ENCODE data around the gene YWHAQ.

The YWHAQ gene
- total RNA-seq, result 162 to 315 (median 271) reads per million in 17 experiments

DNA sequence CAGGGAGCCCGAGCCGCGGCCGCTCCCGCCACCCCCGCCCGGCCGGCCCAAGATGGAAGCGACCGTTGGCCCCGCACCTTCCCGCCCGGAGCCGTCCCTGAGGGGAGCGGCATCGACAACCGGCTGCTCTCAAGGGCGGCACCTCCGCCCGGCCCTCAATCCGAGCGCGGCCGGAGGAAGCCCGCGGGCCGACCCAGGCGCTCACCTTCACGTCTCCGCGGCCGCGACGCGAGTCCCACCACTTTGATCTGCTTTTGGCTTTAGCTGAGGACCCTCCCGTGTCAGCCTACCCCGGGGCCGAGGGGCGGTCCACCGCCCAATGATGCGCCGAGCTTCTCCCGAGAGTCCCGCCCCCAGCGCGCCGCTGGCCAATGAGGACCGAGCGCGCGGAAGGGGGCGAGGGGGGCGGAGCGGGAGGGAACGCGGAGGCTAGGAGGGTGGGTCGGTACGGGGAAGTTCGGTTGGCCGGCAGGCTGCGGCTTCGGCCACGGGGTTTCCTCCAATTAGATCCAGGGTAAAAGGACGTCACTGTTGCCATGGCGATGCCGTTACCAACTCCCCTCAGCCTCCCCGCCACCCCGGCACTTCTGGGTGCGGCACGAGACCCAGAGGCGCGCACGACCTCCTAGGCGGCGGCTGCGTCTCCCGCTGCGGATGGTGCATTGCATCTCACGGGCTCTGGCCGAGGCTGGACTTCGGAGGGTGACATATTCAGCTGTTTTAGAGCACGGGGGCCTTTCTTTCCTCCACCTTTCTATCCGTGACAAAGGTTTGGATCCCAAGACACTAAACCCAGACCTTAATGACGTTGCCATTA, at the start of gene YWHAQ:
Gene YWHAQ (minus strand): TSS at position 262 of the 817 bp plus-strand sequence. CDS start 545 bp downstream, outside the sequence.
- peak; percentile 99 to 100 (median 99) for DNase-seq

GRCh38 chr2:9680082-9680481, 49.3 kb upstream of the YWHAQ start:
- DNase-seq, result no peak

GRCh38 chr2:9679218-9679617, 48.4 kb upstream of the YWHAQ start:
- DNase-seq, result no peak

DNA sequence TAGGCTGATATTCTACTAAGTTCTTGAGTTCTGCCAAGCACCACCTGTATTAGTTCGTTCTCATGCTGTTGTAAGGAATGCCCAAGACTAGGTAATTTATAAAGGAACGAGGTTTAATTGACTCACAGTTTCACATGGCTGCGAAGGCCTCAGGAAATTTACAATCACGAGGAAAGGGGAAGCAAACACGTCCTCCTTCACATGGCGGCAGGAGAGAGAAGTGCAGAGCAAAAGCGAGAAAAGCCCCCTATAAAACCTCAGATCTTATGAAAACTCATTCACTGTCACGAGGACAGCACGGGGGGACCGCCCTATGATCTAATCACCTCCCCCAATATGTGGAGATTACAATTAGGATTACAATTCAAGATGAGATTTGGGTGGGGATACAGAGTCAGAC, 47.7 kb upstream of the YWHAQ start:
- DNase-seq, result peak in 3 of 4 experiments; percentile 36 to 47 (median 41)

DNA sequence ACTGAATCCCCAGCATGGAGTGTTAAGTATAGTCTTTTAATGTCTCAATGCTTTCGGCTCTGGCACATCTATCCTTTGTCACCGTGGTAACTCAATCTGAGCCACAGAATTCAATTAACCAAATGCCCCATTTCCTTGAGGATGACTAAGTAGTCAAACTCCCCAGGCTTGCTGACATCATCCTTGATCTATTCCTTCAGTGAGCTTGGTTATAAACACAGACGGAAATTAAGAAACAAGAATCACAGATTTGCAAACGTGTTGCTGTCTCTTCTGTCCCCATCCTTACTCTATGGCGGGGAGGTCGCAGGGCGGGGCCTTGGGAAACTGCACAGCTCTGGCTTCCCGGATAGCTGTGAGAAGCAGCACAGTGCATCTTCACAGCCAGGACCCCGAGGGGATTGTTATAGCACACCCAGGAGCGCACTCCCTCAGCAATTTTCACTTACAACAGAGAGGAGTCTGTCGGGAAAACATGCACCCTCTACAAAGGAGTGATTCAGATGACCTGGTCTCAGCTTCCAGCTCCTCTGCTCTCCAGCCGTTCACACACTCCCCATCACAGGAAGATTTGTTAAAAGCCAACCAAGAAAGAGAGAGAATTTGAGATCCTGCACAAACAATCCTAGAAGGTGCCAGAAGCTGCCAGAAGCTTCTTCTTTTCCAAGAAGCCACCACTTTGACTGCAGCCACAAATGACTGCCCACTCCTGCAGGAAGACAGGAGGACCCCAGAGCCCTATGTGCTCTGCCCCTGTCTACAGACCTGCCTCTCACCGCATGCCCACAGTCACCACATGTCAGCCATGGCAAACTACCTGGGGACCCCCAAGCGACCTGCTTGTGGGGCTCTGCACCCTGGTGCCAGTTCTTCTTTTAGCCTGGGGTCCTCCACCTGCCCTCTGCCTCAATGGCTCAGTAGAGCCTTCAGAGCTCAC, 44.9 kb upstream of the YWHAQ start:
- DNase-seq, result peak in 1 of 4 experiments; percentile 6

DNA sequence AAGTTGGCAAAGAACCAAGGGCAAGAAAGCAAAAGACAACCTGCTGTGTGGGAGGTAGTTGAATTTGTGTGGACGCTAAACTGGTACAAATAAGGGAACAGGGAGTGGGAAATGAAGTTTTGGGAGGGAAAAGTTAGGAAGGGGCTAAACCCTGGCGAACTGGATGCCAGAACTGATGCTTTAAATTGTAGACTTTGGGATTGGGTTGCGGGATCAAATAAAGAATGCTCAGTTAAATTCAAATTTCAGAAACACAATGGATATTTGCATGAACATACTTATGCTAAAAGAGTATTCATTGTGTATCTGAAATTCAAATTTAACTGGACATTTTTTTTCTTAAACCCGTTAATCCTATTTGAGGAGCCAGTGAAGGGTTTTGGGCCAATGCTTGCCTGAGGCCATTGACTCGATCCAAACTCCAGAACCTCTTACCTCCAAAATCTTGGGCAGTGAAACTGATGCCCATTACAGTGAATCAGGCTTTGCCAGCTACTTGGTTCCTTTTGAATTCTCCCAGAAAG, 44.2 kb upstream of the YWHAQ start:
- DNase-seq, result no peak

DNA sequence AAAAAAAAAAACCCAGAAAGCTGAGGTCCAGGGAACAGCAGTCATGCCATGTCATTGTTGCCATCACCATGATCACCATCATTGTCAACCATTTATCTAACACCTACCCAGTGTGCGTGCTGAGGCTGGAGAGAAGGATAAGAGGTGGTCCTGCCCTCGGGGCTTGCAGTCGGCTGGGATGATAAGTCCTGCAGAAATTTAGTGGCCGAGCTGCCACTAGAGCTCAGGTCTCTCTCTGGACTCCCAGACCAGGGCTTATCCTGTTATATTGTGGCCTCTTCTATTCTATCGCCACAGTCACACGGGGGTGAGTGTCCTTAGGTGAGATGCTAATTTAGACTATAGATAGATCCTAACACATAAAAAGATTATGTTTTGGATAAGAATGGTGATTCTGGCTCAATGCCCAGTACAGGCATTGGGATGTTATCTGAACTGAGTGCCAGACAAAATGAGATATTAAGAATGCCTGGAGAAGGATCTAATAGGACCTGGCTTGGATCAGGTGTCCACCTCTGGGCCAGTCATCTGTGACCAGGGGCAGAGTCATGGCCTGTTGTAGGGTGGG, 43.2 kb upstream of the YWHAQ start:
- DNase-seq, result no peak

DNA sequence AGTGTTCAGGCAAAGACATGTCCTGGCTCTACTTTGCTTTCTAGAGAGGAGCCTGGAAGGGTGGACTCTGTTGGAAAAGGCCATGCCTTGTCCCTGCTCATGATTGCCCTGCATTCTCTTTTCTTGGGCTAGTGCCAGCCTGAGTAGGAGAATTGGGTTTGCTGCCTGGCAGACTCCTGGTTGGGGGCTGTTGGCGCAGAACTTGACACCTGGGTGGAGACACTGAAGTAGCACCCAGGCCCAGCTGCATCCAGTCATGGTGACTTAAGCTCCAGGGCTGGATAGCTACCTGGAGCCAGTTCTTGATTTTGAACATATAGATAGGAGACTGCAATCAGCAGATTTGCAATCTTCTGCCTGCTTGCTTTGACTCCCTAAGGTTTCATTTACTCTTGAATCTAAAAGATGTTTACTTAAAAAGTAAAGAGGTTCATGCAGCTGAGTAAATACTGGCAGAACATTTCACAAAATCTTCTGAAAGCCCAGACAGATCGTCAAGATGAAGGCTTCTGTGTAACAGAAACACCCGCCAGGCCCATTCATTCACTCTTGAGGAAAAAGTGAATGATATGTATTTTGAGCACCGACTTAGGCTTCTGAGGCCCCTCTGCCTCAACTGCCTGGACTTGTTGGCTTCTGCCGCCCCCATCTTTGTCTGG, 38.0 kb upstream of the YWHAQ start:
- DNase-seq, result no peak

DNA sequence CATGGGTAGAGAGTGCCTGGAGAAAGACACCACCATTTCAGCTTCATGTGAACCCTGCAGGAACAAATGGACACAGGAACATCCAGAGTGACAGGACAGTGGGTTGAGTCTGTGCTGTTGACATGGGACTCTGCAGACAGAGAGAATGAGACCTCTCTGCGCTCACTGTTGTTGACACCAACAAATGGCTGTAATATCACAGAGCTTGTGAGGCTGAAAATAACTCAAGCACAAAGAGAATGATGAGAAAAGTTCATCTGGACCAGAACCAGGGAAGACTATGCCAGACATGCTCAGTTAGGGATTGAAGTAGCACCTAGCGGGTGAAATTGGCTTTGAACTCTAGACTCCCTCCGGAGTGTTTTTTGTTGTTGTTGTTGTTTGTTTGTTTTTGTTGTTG, 37.0 kb upstream of the YWHAQ start:
- no peak for DNase-seq

GRCh38 chr2:9666306-9666705, 35.5 kb upstream of the YWHAQ start:
- DNase-seq, result no peak

- DNase-seq, result no peak
Observed at GRCh38 chr2:9665898-9666297, 35.1 kb upstream of the YWHAQ start.

DNA sequence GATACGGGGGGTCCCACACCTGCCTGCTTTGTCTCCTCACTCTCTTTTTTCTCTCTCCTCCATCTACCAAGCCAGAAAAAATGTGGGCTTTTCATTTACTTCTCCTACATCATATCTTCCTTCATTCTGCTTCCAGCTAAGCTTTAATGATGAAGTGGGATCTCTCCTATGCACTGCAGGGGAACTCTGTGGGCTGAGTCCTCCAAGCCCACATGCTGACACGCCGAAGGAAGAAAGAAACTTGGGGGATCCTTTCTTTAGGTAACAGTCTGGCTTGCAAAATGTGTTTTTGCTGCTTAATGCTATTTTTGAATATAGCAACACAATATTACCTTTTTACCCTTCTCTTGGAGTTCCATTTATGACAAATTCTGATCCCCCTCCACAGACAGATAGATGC, 33.6 kb upstream of the YWHAQ start:
- no peak for DNase-seq

DNA sequence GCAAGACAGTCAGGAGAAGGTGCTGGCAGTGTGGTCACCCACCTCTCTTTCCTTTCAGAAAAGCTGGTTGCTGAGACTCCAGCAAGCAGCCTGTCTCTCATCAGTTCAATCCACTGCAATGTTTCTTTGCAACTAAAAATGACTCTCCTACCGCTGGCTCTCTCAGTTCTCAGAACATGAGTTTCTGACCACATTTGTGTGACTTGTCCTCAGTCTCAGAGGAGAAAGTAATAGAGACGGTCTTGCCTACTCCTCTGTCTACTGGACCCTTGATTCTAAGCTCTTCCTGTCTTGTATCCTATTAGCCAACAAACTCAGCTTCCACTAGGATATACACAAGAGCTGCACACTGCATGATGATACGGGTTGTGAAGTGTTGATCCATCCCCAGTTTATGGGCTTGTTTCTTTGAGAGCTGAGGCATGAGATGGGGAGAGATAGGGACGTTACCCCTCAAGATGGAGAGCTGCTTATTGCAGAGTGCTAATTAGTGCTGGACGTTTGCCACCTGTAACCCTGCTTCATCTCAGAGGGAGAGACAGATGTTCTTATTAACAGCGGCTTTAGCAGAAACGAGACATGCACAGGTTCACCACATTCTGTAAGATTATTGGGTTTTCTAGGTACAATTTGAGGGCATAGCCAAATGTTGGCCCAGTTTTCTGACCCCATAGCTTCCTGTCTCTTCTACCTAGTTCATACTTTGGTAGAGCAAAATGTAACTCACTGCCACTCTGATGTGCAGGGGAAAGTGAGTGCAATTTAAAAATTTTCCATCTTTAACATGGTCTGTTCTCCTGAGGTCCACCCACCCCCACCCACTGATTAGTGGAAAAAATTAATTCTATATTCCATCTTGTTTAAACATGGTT, 32.4 kb upstream of the YWHAQ start:
- DNase-seq, result no peak

- DNase-seq, result no peak
Observed at GRCh38 chr2:9661261-9661660, 30.5 kb upstream of the YWHAQ start.

DNA sequence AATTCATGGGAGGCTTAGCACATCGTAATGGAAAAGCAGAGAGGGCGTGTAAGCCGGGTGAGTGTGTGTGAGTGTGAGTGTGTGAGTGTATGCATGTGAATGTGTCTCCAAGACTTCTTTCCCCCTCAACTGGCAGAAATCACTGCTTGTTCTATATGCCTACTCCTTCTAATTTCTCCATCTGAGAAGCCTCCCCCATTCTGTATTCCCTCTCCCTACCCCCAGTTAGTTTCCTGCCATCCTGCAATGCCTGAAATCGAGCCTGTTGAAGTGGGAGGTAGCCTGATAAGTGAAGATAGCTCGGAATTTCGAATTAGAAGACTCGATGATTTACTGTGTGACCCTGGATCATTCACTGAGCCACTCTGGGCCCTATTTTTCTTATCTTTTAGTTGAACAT, 30.0 kb upstream of the YWHAQ start:
- DNase-seq, result no peak

- no peak for DNase-seq
Observed at GRCh38 chr2:9660154-9660553, 29.4 kb upstream of the YWHAQ start.

DNA sequence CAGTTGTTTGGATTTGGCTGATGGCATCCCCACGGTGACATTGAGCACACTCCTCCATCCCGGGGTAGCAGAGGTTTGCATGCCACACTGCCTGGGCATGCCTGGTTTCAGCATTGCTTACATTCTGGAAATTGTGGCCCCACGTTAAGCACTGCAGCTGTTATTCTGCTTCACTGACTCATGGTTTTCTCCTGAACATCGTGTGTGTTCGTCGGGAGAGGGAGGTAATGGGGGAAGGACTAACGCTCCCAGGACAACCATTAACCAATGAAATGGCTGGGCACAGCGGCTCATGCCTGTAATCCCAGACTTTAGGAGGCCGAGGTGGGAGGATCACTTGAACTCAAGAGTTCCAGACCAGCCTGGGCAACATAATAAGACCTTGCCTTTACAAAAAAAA, 28.2 kb upstream of the YWHAQ start:
- DNase-seq, result no peak

DNA sequence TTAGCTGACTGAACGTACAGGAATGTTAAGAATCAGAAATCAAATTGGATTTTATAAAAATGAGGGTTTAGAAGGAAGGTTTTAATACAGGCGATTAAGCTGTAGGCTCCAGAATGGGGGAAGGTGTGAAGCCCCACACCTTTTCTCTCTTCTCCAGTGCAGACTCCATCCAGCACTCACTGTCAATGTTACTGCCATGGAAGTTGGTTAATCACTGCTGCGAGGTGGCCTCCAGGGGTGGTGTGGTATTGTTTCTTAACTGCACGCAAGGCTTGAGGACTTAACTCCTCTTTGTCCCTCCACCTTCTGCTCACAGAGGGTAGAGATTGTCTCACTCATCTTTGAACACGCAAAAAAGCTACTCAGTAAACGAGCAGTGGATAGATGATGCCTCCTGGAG, 26.9 kb upstream of the YWHAQ start:
- DNase-seq, result no peak

GRCh38 chr2:9657083-9657482, 26.3 kb upstream of the YWHAQ start:
- DNase-seq, result no peak

DNA sequence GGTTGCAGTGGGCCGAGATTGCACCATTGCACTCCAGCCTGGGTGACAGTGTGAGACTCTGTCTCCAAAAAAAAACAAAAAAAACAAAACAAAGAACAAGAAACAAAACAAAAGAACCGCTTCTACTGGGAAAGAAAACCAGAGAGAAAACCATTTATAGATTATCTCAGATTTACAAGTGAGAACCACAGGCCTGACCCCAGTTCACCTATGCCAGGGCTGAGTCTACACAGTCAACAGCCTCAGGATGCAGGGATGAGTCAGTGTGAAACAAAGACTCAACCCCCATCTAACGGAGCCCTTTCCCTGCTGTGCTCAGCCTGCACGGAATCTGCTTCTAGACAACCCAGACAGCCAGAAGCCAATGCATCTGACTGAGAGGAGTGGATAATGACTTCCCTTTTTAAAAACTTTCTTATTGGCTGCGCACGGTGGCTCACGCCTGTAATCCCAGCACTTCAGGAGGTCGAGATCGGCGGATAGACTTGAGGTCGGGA, 25.5 kb upstream of the YWHAQ start:
- peak in 2 of 4 experiments; percentile 10 to 17 for DNase-seq
